WTC11 (cell line): ENCODE measurements around the gene PACS1.

Experiments
- CREM ChIP-seq: sonication (generic); formaldehyde crosslinking; IDR thresholded peaks from 2 replicates; pipeline ENCODE4 v1.8.1; 2022; ENCODE audit warnings: mild to moderate bottlenecking, missing genetic modification reagents, moderate library complexity
- E2F5 ChIP-seq: sonication (generic); formaldehyde crosslinking; IDR thresholded peaks from 2 replicates; pipeline ENCODE4 v1.8.1; 2022; ENCODE audit warnings: mild to moderate bottlenecking, moderate library complexity, missing genetic modification reagents
- JUN ChIP-seq: sonication (generic); formaldehyde crosslinking; IDR thresholded peaks from 2 replicates; pipeline ENCODE4 v1.8.0; 2023; ENCODE audit warnings: mild to moderate bottlenecking, missing genetic modification reagents
- NFYB ChIP-seq: sonication (generic); formaldehyde crosslinking; conservative IDR thresholded peaks from 2 replicates; pipeline ENCODE4 v1.8.0; 2022; ENCODE audit warnings: low read depth, missing genetic modification reagents
- TP53 ChIP-seq: sonication (generic); formaldehyde crosslinking; IDR thresholded peaks from 2 replicates; pipeline ENCODE4 v1.8.1; 2023; ENCODE audit warnings: mild to moderate bottlenecking, missing genetic modification reagents
- ZNF317 ChIP-seq: sonication (generic); formaldehyde crosslinking; IDR thresholded peaks from 2 replicates; pipeline ENCODE4 v1.8.1; 2023; ENCODE audit warnings: low read depth, mild to moderate bottlenecking, moderate library complexity, missing genetic modification reagents, borderline replicate concordance
- TF ChIP-seq, protein P1 (sequence below): fragments of 200-600 bp; IDR thresholded peaks from 2 replicates; pipeline ENCODE4 v1.8.0; 2022; ENCODE audit warnings: antibody characterized with exemption

DNA sequence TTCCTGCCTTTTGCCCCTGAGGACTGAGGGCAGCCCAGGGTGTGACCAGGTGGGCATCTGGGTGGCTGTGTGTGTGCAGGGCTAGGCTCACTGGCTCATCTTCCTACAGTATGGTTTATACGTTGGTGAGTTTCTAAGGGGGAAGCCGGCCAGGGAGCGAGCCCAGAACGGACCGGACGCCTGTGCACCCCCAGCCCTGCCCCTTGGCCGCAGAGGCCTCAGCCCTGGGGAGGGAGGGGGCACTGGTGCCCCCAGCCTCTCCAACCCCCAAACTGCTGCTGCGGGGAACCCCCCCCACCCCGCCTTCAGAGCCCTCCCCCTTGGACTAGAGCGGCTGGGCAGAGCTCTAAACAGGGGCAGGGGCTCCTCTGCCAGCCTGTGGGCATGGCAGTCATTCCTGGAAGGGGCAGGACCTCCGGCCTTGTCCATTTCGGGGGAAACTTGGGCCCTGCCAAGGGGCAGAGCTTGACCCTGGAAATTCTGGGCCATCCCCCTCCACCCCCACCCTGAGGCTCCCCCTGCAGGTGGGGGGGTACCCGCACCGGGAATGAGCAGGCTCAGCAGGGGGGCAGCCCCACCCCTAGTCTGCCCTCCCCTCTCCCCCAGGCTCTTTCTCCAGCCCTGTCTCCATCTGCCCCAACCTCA lies 213.5 kb downstream of the PACS1 start:
- TF ChIP-seq, protein P1, sequence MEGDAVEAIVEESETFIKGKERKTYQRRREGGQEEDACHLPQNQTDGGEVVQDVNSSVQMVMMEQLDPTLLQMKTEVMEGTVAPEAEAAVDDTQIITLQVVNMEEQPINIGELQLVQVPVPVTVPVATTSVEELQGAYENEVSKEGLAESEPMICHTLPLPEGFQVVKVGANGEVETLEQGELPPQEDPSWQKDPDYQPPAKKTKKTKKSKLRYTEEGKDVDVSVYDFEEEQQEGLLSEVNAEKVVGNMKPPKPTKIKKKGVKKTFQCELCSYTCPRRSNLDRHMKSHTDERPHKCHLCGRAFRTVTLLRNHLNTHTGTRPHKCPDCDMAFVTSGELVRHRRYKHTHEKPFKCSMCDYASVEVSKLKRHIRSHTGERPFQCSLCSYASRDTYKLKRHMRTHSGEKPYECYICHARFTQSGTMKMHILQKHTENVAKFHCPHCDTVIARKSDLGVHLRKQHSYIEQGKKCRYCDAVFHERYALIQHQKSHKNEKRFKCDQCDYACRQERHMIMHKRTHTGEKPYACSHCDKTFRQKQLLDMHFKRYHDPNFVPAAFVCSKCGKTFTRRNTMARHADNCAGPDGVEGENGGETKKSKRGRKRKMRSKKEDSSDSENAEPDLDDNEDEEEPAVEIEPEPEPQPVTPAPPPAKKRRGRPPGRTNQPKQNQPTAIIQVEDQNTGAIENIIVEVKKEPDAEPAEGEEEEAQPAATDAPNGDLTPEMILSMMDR: no peak
- TF ChIP-seq JUN (CRISPR knock-in tag): no peak
- no peak for TF ChIP-seq E2F5 (CRISPR knock-in tag)
- TF ChIP-seq ZNF317: no peak
- TF ChIP-seq NFYB (CRISPR knock-in tag): no peak
- TF ChIP-seq CREM (CRISPR knock-in tag): no peak
- no peak for TF ChIP-seq TP53
